ENCODE measurements around the gene CBX4.

CBX4 gene

GRCh38 chr17:79829004-79829403 lies 10.2 kb downstream of the CBX4 start:
- no peak for DNase-seq (ENCODE audit: low read depth in 2 of 2)

- no peak for DNase-seq (ENCODE audit: low read depth in 2 of 2)
These were observed 12.2 kb downstream of the CBX4 start for GRCh38 chr17:79826841-79827578.

GRCh38 chr17:79826204-79826680 lies 13.0 kb downstream of the CBX4 start:
- DNase-seq (ENCODE audit: low read depth in 2 of 2): no peak

GRCh38 chr17:79825580-79825921 lies 13.7 kb downstream of the CBX4 start:
- no peak for DNase-seq (ENCODE audit: low read depth in 2 of 2)

GRCh38 chr17:79824893-79825579 lies 14.2 kb downstream of the CBX4 start:
- DNase-seq (ENCODE audit: low read depth in 2 of 2): no peak

- DNase-seq (ENCODE audit: low read depth in 2 of 2): no peak
These were observed 15.0 kb downstream of the CBX4 start for GRCh38 chr17:79824234-79824633.

GRCh38 chr17:79822583-79823124 lies 16.6 kb downstream of the CBX4 start:
- no peak for DNase-seq (ENCODE audit: low read depth in 2 of 2)

GRCh38 chr17:79821331-79822095 lies 17.7 kb downstream of the CBX4 start:
- DNase-seq (ENCODE audit: low read depth in 2 of 2): no peak

GRCh38 chr17:79820959-79821330 lies 18.3 kb downstream of the CBX4 start:
- DNase-seq (ENCODE audit: low read depth in 2 of 2): no peak

- DNase-seq (ENCODE audit: low read depth in 2 of 2): no peak
These were observed 19.5 kb downstream of the CBX4 start for GRCh38 chr17:79819534-79820276.

- DNase-seq (ENCODE audit: low read depth in 2 of 2): no peak
These were observed 20.2 kb downstream of the CBX4 start for GRCh38 chr17:79819085-79819484.

- DNase-seq (ENCODE audit: low read depth in 2 of 2): no peak
These were observed 21.0 kb downstream of the CBX4 start for GRCh38 chr17:79818026-79818758.

- DNase-seq (ENCODE audit: low read depth in 2 of 2): no peak
These were observed 23.3 kb downstream of the CBX4 start for GRCh38 chr17:79815836-79816461.

- no peak for DNase-seq (ENCODE audit: low read depth in 2 of 2)
These were observed 24.0 kb downstream of the CBX4 start for GRCh38 chr17:79814974-79815835.

- DNase-seq (ENCODE audit: low read depth in 2 of 2): no peak
These were observed 24.9 kb downstream of the CBX4 start for GRCh38 chr17:79814127-79814973.

- no peak for DNase-seq (ENCODE audit: low read depth in 2 of 2)
These were observed 25.7 kb downstream of the CBX4 start for GRCh38 chr17:79813297-79814126.

- DNase-seq (ENCODE audit: low read depth in 2 of 2): no peak
These were observed 26.6 kb downstream of the CBX4 start for GRCh38 chr17:79812353-79813258.

Data from stimulated activated CD4-positive, alpha-beta T cell treated with anti-CD3 and anti-CD28 coated beads, Interleukin-15, amount 100 ng/mL, for 48 hours (primary cell).